Measurements from ENCODE around the gene MIS12.
A peak's percentile ranks its signal among the peaks of the same experiment; 100 is the strongest.

Gene MIS12

DNA sequence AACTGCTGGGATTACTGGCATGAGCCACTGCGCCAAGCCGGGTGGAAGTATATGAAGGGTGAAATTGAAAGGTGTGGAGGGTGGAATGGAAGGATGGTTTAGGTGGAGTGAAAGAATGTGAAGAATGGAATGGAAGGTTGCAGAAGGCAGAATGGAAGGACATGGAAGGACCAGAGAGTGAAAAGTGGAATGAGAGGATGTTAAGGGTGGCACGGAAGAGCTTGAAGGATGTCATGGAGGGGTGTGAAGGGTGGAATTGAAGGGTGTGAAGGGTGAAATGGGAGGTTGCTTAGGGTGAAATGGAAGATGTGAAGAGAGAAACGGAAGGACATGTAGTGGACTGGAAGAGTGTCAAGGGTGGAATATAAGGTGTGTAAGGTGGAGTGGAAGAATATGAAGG lies 16.2 kb downstream of the MIS12 start:
- no peak overlapping the region for H2AK5ac ChIP-seq (ENCODE audit: low read depth, low read length)
- no peak overlapping the region for H2BK15ac ChIP-seq (ENCODE audit: low read length)
- H3K79me1 ChIP-seq (ENCODE audit: low read depth, low read length): peaks cover 3% of the 10 kb centered on the region
- DNase-seq (ENCODE audit: low spot score): no peak
- H3K36me3 ChIP-seq (replicated peaks in 1 of 2; ENCODE audit: control insufficient read depth in 2 of 2, insufficient read depth in 2 of 2, low read length in 2 of 2): peaks cover 2 to 4% of the 10 kb centered on the region in 2 donors
- no peak overlapping the region for H3K18ac ChIP-seq (ENCODE audit: low read length)
- H4K8ac ChIP-seq (ENCODE audit: low read depth, low read length): no peak overlapping the region
- H3K4ac ChIP-seq (ENCODE audit: low read length): no peak overlapping the region
- peaks cover 0 to 5% of the 10 kb centered on the region in 2 donors for H3K9me3 ChIP-seq (replicated peaks in 1 of 2; ENCODE audit: control insufficient read depth in 2 of 2, insufficient read depth in 1 of 2, low read depth in 1 of 2, low read length in 2 of 2)
- H2BK120ac ChIP-seq (ENCODE audit: low read depth, low read length): no peak overlapping the region
- H3K14ac ChIP-seq (ENCODE audit: low read length): no peak overlapping the region
- H3K4me2 ChIP-seq (ENCODE audit: insufficient read depth, low read length, poor library complexity, severe bottlenecking): no peak overlapping the region
- no peak overlapping the region for H3K23ac ChIP-seq (ENCODE audit: low read depth, low read length, poor library complexity)
- no peak overlapping the region for H4K91ac ChIP-seq (ENCODE audit: low read depth, low read length, poor library complexity)
- H3K4me3 ChIP-seq (ENCODE audit: low read length in 2 of 2): no peak overlapping the region
- peaks cover 4 to 5% of the 10 kb centered on the region in 2 donors for H3K4me1 ChIP-seq (ENCODE audit: control insufficient read depth in 2 of 2, insufficient read depth in 1 of 2, low read depth in 1 of 2, low read length in 2 of 2)
- no peak overlapping the region for H2AFZ ChIP-seq (ENCODE audit: low read length)
- WGBS, 2 donors (ENCODE audit: extremely low coverage in 2 of 2, insufficient read length in 2 of 2, insufficient replicate concordance in 1 of 2): 100% methylated on average over 2 of the region's 4 CpGs
- H3K27me3 ChIP-seq (ENCODE audit: control insufficient read depth in 3 of 3, insufficient read depth in 3 of 3, low read depth in 1 of 3, low read length in 3 of 3): no peaks in the 10 kb centered on the region
- H3K27ac ChIP-seq (replicated peaks; ENCODE audit: low read length): no peak overlapping the region
- H2BK12ac ChIP-seq (ENCODE audit: low read length): peak overlapping the region; percentile 85
- H3K9ac ChIP-seq (ENCODE audit: low read depth, low read length, poor library complexity): no peak overlapping the region
- H2BK5ac ChIP-seq (ENCODE audit: low read length): no peak overlapping the region

DNA sequence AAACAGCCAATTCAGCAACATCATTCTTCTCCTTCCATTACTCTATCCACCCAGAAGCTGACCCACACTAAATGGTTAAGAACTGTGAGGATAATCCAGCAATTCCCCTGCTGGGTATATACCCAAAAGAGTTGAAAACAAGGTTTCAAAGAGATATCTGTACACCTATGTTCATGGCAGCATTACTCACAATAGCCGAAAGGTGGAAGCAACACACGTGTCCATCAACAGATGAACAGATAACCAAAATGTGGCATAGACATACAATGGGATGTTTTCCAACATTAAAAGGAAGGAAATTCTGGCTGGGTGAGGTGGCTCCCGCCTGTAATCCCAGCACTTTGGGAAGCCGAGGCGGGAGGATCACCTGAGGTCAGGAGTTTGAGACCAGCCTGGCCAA lies 19.9 kb downstream of the MIS12 start:
- Histone ChIP-seq H2AK5ac (ENCODE audit: low read depth, low read length) (no peak overlapping the region), H3K14ac (ENCODE audit: low read length) (no peak overlapping the region), H3K4me3 (ENCODE audit: low read length in 2 of 2) (no peak overlapping the region), H3K9ac (ENCODE audit: low read depth, low read length, poor library complexity) (no peak overlapping the region), H3K27me3 (ENCODE audit: control insufficient read depth in 3 of 3, insufficient read depth in 3 of 3, low read depth in 1 of 3, low read length in 3 of 3) (no peaks in the 10 kb centered on the region), H3K27ac (replicated peaks; ENCODE audit: low read length) (no peak overlapping the region), H3K79me1 (ENCODE audit: low read depth, low read length) (no peaks in the 10 kb centered on the region), H3K18ac (ENCODE audit: low read length) (no peak overlapping the region), H3K4ac (ENCODE audit: low read length) (no peak overlapping the region), H3K23ac (ENCODE audit: low read depth, low read length, poor library complexity) (no peak overlapping the region), H3K4me1 (ENCODE audit: control insufficient read depth in 2 of 2, insufficient read depth in 1 of 2, low read depth in 1 of 2, low read length in 2 of 2) (peaks cover 11 to 18% of the 10 kb centered on the region in 2 donors), H4K91ac (ENCODE audit: low read depth, low read length, poor library complexity) (no peak overlapping the region), H2BK15ac (ENCODE audit: low read length) (no peak overlapping the region), H2AFZ (ENCODE audit: low read length) (no peak overlapping the region), H4K8ac (ENCODE audit: low read depth, low read length) (no peak overlapping the region), H3K9me3 (replicated peaks in 1 of 2; ENCODE audit: control insufficient read depth in 2 of 2, insufficient read depth in 1 of 2, low read depth in 1 of 2, low read length in 2 of 2) (no peaks in the 10 kb centered on the region), H3K36me3 (replicated peaks in 1 of 2; ENCODE audit: control insufficient read depth in 2 of 2, insufficient read depth in 2 of 2, low read length in 2 of 2) (no peaks in the 10 kb centered on the region), H2BK12ac (ENCODE audit: low read length) (no peak overlapping the region), H3K4me2 (ENCODE audit: insufficient read depth, low read length, poor library complexity, severe bottlenecking) (no peak overlapping the region), H2BK5ac (ENCODE audit: low read length) (no peak overlapping the region), H2BK120ac (ENCODE audit: low read depth, low read length) (no peak overlapping the region)
- no peak for DNase-seq (ENCODE audit: low spot score)
- WGBS, 2 donors (ENCODE audit: extremely low coverage in 2 of 2, insufficient read length in 2 of 2, insufficient replicate concordance in 1 of 2): no CpG with 5 or more reads among the region's 5 CpGs

DNA sequence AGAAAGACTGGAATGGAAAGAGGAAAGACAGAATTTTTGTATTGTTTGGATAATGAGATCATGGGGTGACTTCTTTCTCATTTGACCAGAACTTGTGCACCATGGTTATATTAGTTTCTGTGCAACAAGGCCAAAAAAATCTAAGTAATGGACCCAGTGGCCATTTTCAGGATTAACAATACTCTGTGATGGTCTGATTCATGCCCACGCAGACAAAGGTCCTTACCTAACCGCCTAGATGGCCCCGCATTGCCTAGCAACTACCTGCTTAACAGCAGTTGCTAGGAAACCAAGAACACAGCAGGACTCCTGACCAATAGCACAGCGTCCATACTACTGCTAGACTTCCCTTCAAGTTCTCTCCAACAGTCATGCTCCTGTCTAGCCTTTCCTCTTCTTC lies 22.4 kb downstream of the MIS12 start:
- Histone ChIP-seq H3K79me1 (ENCODE audit: low read depth, low read length) (no peaks in the 10 kb centered on the region), H3K4me3 (ENCODE audit: low read length in 2 of 2) (no peak overlapping the region)

DNA sequence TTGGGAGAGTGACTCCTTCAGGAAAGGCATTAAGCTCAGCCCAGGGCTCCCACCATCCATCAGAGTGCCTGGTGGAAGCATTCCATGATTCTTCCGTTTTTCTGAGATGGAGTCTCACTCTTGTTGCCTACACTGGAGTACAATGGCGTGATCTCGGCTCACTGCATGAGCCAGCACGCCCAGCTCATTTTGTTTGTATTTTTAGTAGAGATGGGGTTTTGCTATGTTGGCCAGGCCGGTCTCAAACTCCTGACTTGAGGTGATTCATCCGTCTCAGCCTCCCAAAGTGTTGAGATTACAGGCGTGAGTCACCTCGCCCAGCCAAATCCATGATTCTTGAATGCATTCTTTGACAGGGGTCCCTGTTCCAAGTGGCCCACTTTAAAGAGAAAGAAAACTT lies 23.1 kb downstream of the MIS12 start:
- Histone ChIP-seq H3K4me2 (ENCODE audit: insufficient read depth, low read length, poor library complexity, severe bottlenecking) (no peak overlapping the region), H4K8ac (ENCODE audit: low read depth, low read length) (no peak overlapping the region), H2BK120ac (ENCODE audit: low read depth, low read length) (no peak overlapping the region), H3K4me3 (ENCODE audit: low read length in 2 of 2) (no peak overlapping the region), H3K36me3 (replicated peaks in 1 of 2; ENCODE audit: control insufficient read depth in 2 of 2, insufficient read depth in 2 of 2, low read length in 2 of 2) (no peaks in the 10 kb centered on the region), H3K9ac (ENCODE audit: low read depth, low read length, poor library complexity) (no peak overlapping the region), H3K4ac (ENCODE audit: low read length) (no peak overlapping the region), H3K18ac (ENCODE audit: low read length) (peak overlapping the region; percentile 76), H2AK5ac (ENCODE audit: low read depth, low read length) (no peak overlapping the region), H2BK15ac (ENCODE audit: low read length) (no peak overlapping the region), H3K23ac (ENCODE audit: low read depth, low read length, poor library complexity) (no peak overlapping the region), H2BK12ac (ENCODE audit: low read length) (no peak overlapping the region), H3K27ac (replicated peaks; ENCODE audit: low read length) (peak overlapping the region; percentile 44), H3K79me1 (ENCODE audit: low read depth, low read length) (no peaks in the 10 kb centered on the region), H2BK5ac (ENCODE audit: low read length) (no peak overlapping the region), H4K91ac (ENCODE audit: low read depth, low read length, poor library complexity) (no peak overlapping the region), H2AFZ (ENCODE audit: low read length) (peak overlapping the region; percentile 66), H3K9me3 (replicated peaks in 1 of 2; ENCODE audit: control insufficient read depth in 2 of 2, insufficient read depth in 1 of 2, low read depth in 1 of 2, low read length in 2 of 2) (no peaks in the 10 kb centered on the region), H3K14ac (ENCODE audit: low read length) (no peak overlapping the region), H3K27me3 (ENCODE audit: control insufficient read depth in 3 of 3, insufficient read depth in 3 of 3, low read depth in 1 of 3, low read length in 3 of 3) (no peaks in the 10 kb centered on the region), H3K4me1 (ENCODE audit: control insufficient read depth in 2 of 2, insufficient read depth in 1 of 2, low read depth in 1 of 2, low read length in 2 of 2) (peaks cover 6 to 13% of the 10 kb centered on the region in 2 donors)
- DNase-seq (ENCODE audit: low spot score): no peak
- WGBS, 2 donors (ENCODE audit: extremely low coverage in 2 of 2, insufficient read length in 2 of 2, insufficient replicate concordance in 1 of 2): no CpG with 5 or more reads among the region's 8 CpGs

More for the DNA sequence above, 22.4 kb downstream of the MIS12 start:
- H3K14ac ChIP-seq (ENCODE audit: low read length): no peak overlapping the region
- WGBS, 2 donors (ENCODE audit: extremely low coverage in 2 of 2, insufficient read length in 2 of 2, insufficient replicate concordance in 1 of 2): no CpG with 5 or more reads among the region's 4 CpGs
- no peak overlapping the region for H2BK5ac ChIP-seq (ENCODE audit: low read length)
- no peak overlapping the region for H3K18ac ChIP-seq (ENCODE audit: low read length)
- H3K9ac ChIP-seq (ENCODE audit: low read depth, low read length, poor library complexity): no peak overlapping the region
- no peak overlapping the region for H2BK120ac ChIP-seq (ENCODE audit: low read depth, low read length)
- H3K27ac ChIP-seq (replicated peaks; ENCODE audit: low read length): peak overlapping the region; percentile 44
- no peak overlapping the region for H2AK5ac ChIP-seq (ENCODE audit: low read depth, low read length)
- H2BK12ac ChIP-seq (ENCODE audit: low read length): no peak overlapping the region
- H3K27me3 ChIP-seq (ENCODE audit: control insufficient read depth in 3 of 3, insufficient read depth in 3 of 3, low read depth in 1 of 3, low read length in 3 of 3): no peaks in the 10 kb centered on the region
- peaks cover 6 to 13% of the 10 kb centered on the region in 2 donors for H3K4me1 ChIP-seq (ENCODE audit: control insufficient read depth in 2 of 2, insufficient read depth in 1 of 2, low read depth in 1 of 2, low read length in 2 of 2)
- H2AFZ ChIP-seq (ENCODE audit: low read length): peak overlapping the region; percentile 66
- H3K4me2 ChIP-seq (ENCODE audit: insufficient read depth, low read length, poor library complexity, severe bottlenecking): no peak overlapping the region
- H3K9me3 ChIP-seq (replicated peaks in 1 of 2; ENCODE audit: control insufficient read depth in 2 of 2, insufficient read depth in 1 of 2, low read depth in 1 of 2, low read length in 2 of 2): no peaks in the 10 kb centered on the region
- H3K4ac ChIP-seq (ENCODE audit: low read length): no peak overlapping the region
- H2BK15ac ChIP-seq (ENCODE audit: low read length): no peak overlapping the region
- H4K8ac ChIP-seq (ENCODE audit: low read depth, low read length): no peak overlapping the region
- H4K91ac ChIP-seq (ENCODE audit: low read depth, low read length, poor library complexity): no peak overlapping the region
- peak; percentile 66 for DNase-seq (ENCODE audit: low spot score)
- H3K23ac ChIP-seq (ENCODE audit: low read depth, low read length, poor library complexity): no peak overlapping the region
- no peaks in the 10 kb centered on the region for H3K36me3 ChIP-seq (replicated peaks in 1 of 2; ENCODE audit: control insufficient read depth in 2 of 2, insufficient read depth in 2 of 2, low read length in 2 of 2)
